Measurements from ENCODE around the gene OPCML. TPM values are rescaled to one million over a fixed set of nuclear protein-coding genes. Genes with fewer than 3 reads are reported as not detected.

Gene OPCML
- polyA plus RNA-seq, 3 donors, result not detected

GRCh38 chr11:133479209-133479608 lies 53.1 kb downstream of the OPCML start:
- no peaks in the 10 kb centered on the region for H3K27me3 Mint-ChIP-seq (ENCODE audit: low read depth in 3 of 3)
- H3K36me3 ChIP-seq (replicated peaks in 1 of 2; ENCODE audit: control insufficient read depth in 1 of 2, insufficient read depth in 2 of 2, low read length in 2 of 2), result no peaks in the 10 kb centered on the region
- no peak overlapping the region for H3K27ac Mint-ChIP-seq
- no peak overlapping the region for H2AFZ ChIP-seq (ENCODE audit: insufficient read depth, low read depth, low read length, poor library complexity, severe bottlenecking)
- H3K9ac ChIP-seq (ENCODE audit: insufficient read depth, low read length, poor library complexity, severe bottlenecking), result no peak overlapping the region
- H4K20me1 ChIP-seq (ENCODE audit: insufficient read depth, low read length), result no peaks in the 10 kb centered on the region
- no peaks in the 10 kb centered on the region for H3K4me1 Mint-ChIP-seq
- H3K4me3 Mint-ChIP-seq, result no peak overlapping the region
- H3K4me2 ChIP-seq (replicated peaks; ENCODE audit: extremely low read depth, low read length, poor library complexity, severe bottlenecking), result no peak overlapping the region
- TF ChIP-seq CTCF (IDR thresholded peaks at IDR 0.05), result no peak
- WGBS (ENCODE audit: insufficient coverage), result 93% methylated on average over 1 of the region's 2 CpGs
- no peak for DNase-seq
- intact Hi-C loops (cut with micrococcal nuclease), result no loop called here
- no peaks in the 10 kb centered on the region for H3K4me1 ChIP-seq (ENCODE audit: control insufficient read depth in 1 of 2, insufficient read depth in 2 of 2, low read length in 2 of 2)
- H3K4me3 ChIP-seq (replicated peaks in 1 of 3; ENCODE audit: low read depth in 2 of 3, low read length in 3 of 3), result no peak overlapping the region
- H3K36me3 Mint-ChIP-seq, result no peaks in the 10 kb centered on the region
- H3K9me3 ChIP-seq (replicated peaks in 1 of 2; ENCODE audit: control insufficient read depth in 1 of 2, insufficient read depth in 1 of 2, low read length in 2 of 2), result no peaks in the 10 kb centered on the region
- no peaks in the 10 kb centered on the region for H3K79me2 ChIP-seq (ENCODE audit: insufficient read depth, low read length)
- peaks cover 2 to 11% (median 5%) of the 10 kb centered on the region in 7 donors for H3K9me3 Mint-ChIP-seq
- H3K27ac ChIP-seq (ENCODE audit: low read depth in 1 of 2, low read length in 2 of 2), result no peak overlapping the region
- H3K27me3 ChIP-seq (ENCODE audit: control insufficient read depth in 2 of 2, insufficient read depth in 2 of 2, low read length in 2 of 2), result no peaks in the 10 kb centered on the region

GRCh38 chr11:133477251-133477625 lies 55.1 kb downstream of the OPCML start:
- Histone ChIP-seq H3K27me3 (ENCODE audit: control insufficient read depth in 2 of 2, insufficient read depth in 2 of 2, low read length in 2 of 2) (no peaks in the 10 kb centered on the region), H2AFZ (ENCODE audit: insufficient read depth, low read depth, low read length, poor library complexity, severe bottlenecking) (no peak overlapping the region), H3K9ac (ENCODE audit: insufficient read depth, low read length, poor library complexity, severe bottlenecking) (no peak overlapping the region), H3K9me3 (replicated peaks in 1 of 2; ENCODE audit: control insufficient read depth in 1 of 2, insufficient read depth in 1 of 2, low read length in 2 of 2) (no peaks in the 10 kb centered on the region), H3K4me2 (replicated peaks; ENCODE audit: extremely low read depth, low read length, poor library complexity, severe bottlenecking) (no peak overlapping the region), H3K36me3 (replicated peaks in 1 of 2; ENCODE audit: control insufficient read depth in 1 of 2, insufficient read depth in 2 of 2, low read length in 2 of 2) (no peaks in the 10 kb centered on the region), H4K20me1 (ENCODE audit: insufficient read depth, low read length) (no peaks in the 10 kb centered on the region), H3K79me2 (ENCODE audit: insufficient read depth, low read length) (no peaks in the 10 kb centered on the region), H3K27ac (ENCODE audit: low read depth in 1 of 2, low read length in 2 of 2) (no peak overlapping the region), H3K4me1 (ENCODE audit: control insufficient read depth in 1 of 2, insufficient read depth in 2 of 2, low read length in 2 of 2) (no peaks in the 10 kb centered on the region), H3K4me3 (replicated peaks in 1 of 3; ENCODE audit: low read depth in 2 of 3, low read length in 3 of 3) (no peak overlapping the region)
- Mint-ChIP-seq H3K27ac (no peak overlapping the region), H3K27me3 (ENCODE audit: low read depth in 3 of 3) (no peaks in the 10 kb centered on the region), H3K4me1 (no peaks in the 10 kb centered on the region), H3K4me3 (no peak overlapping the region), H3K36me3 (no peaks in the 10 kb centered on the region), H3K9me3 (peaks cover 2 to 11% (median 6%) of the 10 kb centered on the region in 7 donors)
- 60% methylated on average over 1 of the region's 4 CpGs for WGBS (ENCODE audit: insufficient coverage)
- TF ChIP-seq CTCF (IDR thresholded peaks at IDR 0.05), result no peak
- no peak for DNase-seq
- intact Hi-C loops (cut with micrococcal nuclease), result no loop called here
